Measurements from ENCODE around the gene LRMDA.
"Not testable (repeated sequence)": the region's sequence is repeated elsewhere in the genome, so short reads cannot be mapped to it uniquely, and the experiment has no call there.

Gene LRMDA

DNA sequence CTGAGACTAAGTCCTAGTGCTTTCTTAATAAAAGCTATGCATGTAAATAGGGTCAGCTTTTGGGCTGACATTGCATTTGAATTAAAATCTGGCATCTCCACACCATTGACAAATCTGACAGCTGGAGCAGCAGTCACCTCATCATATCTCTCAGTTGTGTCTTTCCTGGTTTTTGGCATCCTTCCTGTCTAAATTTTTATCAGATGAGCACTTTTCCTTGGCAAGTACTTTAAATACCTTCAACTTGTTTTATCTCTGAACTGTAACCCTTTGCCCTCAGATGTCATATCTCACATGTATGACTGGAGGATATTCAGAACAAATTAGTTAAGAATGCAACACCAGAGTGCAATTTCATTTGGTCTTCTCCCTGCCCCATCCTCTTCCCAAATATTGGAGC lies 1066.2 kb downstream of the LRMDA start:
- peak; percentile 19 for DNase-seq (ENCODE audit: low read depth)

DNA sequence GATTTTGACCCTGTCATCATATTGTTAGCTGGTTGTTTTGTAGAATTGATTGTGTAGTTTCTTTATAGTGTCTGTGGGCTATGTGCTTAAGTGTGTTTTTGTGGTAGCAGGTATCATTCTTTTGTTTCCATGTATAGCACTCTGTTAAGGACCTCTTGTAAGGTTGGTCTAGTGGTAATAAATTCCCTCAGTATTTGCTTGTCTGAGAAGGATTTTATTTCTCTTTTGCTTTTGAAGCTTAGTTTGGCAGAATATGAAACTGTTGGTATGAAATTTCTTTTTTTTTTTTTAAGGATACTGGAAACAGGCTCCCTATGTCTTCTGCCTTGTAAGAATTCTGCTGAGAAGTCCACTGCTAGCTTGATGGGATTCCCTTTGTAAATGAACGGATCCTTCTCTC lies 1073.4 kb downstream of the LRMDA start:
- no peak for DNase-seq (ENCODE audit: low read depth)

DNA sequence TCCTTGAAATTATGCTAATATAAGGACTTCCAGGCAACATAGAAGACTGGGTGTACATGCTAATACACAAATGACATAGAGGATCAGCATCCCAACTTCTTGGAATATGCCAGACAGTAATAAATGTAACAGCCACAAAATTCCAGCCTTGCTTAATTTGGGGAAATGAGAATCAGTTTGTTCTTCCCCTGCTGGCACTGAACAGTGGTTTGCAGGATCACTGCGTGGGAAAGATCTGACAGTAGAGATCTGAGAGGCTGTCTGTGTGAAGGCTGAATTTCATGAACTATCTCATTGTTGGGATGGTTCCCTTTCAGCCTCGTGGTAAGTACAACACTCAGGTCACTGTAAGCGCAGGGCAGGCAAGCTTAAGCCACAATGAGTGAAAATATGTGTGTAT lies 1078.0 kb downstream of the LRMDA start:
- peak; percentile 72 for DNase-seq (ENCODE audit: low read depth)

DNA sequence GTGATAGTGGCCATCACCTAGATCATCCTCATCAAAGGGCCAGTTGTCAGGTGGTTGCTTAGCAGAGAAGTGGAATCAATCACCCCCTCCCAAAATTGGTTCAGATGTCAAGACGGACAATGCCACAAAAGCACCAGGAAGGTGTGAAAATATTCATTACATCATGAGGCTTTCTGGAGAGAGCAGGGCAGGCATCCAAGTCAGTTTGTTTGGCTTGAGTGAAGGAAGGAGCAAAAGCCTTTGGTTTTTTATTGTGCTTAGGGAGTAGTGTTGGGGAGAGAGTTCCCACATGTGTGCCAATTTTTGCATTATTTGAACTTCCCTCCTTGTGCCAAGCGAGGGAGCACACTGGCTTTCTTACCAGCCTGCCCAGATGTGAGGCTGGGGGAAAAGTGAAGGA lies 1082.9 kb downstream of the LRMDA start:
- no peak for DNase-seq (ENCODE audit: low read depth)

DNA sequence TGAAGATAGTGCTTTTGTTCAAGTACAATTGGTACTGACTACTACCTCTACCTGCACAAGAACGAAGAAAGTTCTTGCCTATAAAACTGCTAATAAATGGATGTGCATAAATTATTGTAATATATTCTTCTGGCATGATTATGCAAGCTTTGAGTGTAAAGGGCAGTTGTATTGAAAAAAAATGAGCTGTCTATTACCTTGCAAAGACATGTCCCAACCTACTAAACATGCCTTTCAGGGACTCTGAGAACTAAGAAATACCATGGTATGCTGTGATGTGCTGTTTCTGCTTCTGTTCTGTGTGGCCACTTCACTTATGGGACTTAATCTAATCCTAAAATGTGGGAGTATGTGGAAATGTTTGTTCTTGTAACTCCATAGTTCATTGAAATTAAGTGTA lies 1083.4 kb downstream of the LRMDA start:
- no peak for DNase-seq (ENCODE audit: low read depth)

DNA sequence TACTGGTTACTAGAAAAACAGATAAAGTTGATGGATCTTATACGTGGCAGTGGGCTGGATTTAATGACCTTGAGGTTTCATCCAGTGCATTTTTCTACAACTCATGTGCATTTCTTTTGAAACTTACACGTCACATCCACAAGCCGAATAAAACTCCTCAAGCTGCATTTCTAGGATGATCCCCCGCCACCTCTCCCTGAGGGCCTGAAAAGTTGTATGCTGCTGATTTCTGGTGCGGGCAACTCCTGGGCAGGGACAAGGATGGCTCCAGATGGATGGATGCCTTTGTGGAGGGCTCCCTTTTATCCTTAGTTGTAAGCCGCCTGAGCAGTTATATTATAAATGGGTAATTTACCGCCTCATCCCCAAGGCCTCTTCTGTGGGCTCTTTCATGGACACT lies 1091.1 kb downstream of the LRMDA start:
- DNase-seq (ENCODE audit: low read depth) = no peak

DNA sequence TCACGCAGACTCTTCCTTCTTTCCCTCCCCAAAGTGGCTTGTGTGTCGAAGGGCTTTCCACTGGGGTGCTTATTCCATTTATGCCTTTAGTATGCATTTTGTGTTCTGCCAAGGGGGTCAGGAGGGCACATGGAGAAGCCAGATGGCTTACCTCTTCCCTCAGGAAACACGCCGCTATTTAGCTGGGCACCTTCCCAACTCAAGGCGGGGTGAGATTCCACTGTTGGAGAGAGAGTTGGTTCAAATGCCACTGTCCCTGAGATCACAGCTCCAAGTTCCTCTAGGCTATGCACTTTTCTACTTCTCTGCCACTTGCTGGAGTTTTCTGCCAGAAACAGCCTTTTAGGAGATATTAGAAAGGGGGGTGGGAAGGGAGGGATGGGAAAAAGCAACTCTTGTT lies 1091.8 kb downstream of the LRMDA start:
- no peak for DNase-seq (ENCODE audit: low read depth)

DNA sequence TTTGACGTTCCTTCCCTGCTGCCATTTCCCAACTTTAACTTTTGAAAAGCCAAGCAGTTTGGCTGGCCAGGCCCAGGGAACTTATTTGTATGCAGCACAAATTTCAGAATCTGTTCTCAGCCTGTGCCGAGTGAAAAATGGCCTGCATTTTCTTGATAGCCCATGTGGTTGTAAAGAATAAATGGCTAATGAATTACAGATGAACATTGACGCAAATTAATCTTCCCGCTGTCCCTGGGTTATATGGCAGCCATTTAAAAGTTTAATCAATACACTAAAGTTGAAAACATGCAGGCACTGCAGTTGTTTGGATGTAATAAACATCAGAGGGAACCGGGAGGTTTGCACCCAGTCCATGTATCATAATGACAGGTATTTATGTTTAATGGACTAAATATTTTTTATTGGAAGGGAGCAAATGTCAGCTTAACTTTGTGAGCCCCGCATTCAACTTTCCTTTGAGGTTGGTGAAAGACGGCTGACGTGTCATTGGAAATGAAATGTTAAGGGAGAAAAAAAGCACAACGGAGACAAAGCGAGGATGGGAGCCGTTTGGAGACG lies 1092.4 kb downstream of the LRMDA start:
- DNase-seq (ENCODE audit: low read depth) = no peak

DNA sequence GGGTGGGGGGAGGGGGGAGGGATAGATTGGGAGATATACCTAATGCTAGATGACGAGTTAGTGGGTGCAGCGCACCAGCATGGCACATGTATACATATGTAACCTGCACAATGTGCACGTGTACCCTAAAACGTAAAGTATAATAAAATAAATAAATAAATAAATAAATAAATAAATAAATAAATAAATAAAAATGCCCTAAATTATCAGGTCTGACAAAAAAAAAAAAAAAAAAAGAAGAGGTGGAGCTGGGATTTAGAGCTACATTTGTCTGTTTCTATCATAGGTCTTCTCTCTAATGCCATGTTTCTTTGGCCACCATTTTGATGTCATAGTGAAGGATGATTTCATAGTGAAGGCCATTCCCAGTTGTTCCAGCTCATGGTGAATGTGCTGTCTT lies 1095.4 kb downstream of the LRMDA start:
- DNase-seq (ENCODE audit: low read depth) = not testable (repeated sequence)

DNA sequence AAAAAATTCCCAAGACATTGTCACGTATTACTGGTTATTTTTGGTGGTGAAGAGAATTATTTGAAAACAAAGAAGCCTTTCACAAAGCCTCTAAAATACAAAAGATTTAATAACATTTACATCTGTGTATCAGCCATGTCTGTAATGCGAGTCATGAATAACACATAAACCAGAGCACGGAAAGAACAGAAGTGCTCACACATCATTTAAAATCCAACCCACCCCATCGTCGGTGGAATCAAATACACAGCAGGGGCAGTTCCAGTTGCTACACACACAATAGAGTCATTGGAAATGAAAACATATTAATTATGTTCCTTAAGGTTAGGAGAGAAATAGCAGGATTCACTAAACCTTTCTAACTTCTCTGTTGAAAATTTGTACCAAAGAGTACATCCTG lies 1108.9 kb downstream of the LRMDA start:
- DNase-seq (ENCODE audit: low read depth) = no peak

DNA sequence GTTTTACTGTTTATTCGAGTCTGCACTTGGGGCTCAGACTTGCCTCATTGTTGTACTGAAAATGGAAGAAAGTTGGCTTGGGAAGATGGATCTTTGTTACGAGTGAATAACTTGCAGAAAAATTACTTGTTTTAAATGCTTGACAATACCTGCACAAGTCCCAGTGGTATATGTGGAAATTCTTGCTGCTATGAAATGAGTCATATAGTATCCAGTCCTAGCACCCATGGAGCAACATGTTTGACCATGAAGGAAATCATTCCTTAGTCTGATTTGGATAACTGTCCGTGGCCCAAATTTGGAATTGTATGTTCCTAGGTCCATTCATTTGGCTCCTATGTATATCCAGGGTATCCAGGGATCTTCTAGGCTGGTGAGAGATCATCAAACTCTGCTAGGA lies 1109.4 kb downstream of the LRMDA start:
- DNase-seq (ENCODE audit: low read depth) = no peak

DNA sequence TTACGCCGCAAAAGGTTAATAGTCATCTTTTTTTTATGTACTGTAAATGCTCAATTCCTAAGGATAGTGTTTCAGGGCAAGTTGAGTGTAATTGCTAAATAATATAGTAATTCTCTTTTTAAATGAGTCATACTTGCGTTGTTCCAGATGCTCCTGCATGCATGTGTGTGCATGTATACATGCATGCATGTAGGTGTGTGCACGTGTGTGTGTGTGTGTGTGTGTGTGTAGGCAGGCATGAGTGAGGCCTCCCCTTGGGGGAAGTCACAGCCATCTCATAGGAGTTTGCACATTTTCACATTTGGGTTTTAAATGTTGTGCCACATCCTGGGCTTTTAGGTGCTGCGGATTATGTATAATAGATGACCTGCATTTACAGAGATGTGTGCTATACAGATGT lies 1110.4 kb downstream of the LRMDA start:
- no peak for DNase-seq (ENCODE audit: low read depth)

DNA sequence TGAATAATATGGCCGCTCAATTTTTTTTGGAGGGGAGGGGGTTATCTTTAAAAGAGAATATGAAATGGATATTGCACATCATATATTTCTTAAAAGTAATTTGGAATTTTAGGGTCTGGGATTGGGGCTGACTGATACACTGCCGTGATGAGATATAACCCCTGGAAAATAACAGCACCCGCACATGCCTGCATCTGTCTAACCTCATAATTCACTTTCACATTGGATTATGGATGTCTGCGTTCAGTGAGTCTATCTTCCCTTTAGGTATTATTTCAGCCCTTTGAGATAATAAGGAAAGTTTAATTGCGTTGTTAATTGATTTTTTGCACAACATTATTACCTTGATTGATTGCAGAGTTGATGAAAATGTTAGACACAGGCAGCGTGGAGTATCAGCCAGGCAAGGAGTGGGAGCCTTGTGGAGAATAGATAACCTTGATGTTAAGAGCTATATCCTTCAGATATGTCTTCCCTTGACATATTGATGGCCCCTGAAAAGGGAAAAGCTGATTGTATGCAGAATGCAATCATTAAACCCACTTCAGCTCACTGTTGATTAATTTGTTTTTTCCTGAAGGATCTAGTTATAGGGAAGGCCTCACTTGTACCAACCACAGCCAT lies 1111.0 kb downstream of the LRMDA start:
- DNase-seq (ENCODE audit: low read depth) = no peak

DNA sequence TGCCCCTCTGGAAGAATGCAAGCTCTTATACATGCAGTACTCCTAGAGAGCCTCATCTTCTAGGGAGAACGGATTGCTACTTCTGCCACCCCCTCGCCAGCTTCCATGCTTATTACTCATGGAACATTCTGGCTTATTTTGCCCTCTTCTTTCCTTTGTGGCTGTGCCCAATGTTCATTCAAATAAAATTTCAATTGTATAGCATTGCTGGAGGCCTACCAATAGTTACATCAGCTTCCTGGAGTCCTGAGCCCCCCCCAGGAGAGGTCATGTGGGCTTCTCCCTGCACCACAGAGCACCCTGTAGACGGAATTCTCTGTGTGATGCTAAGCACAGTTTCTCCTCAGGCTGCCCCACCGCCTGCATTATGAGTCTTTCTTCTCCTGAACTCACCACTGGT lies 1112.2 kb downstream of the LRMDA start:
- DNase-seq (ENCODE audit: low read depth) = peak; percentile 41

DNA sequence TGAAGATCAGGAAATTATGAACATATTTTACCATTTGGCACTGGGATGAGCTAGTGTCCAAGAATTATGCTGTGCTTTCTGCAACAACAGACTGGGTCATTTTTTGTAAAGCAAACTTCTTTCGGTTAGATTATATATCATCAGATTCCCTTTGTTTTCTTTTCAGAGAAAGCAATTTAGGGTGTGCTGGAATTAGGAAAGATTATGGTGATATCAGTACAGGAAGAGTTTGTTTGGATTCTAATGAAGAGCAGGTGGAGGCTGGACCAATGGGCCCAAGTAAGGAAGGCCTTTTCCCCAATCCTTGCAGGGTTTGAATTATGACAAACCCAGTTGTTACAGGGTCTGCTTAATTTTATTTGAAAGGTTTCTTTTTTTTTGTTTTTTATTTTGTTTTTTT lies 1113.4 kb downstream of the LRMDA start:
- DNase-seq (ENCODE audit: low read depth) = no peak

DNA sequence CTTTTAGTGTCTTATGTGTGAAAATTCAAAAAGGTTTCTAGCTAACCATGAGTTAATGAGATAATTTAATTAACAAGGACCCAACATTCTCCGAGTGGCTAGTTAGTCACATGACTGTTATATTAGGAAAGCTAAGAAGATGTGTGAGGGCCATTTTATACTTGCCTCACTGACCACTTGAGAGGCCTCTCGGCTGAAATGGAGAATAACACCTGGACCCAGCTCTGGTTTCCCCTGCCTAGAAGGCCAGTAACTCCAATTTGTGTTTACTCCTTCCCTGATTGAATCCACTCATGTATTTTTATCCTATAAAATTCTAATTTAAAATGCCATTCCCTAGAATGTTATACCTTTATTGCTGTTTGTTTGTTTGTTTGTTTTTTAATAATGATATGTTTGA lies 1115.0 kb downstream of the LRMDA start:
- no peak for DNase-seq (ENCODE audit: low read depth)

DNA sequence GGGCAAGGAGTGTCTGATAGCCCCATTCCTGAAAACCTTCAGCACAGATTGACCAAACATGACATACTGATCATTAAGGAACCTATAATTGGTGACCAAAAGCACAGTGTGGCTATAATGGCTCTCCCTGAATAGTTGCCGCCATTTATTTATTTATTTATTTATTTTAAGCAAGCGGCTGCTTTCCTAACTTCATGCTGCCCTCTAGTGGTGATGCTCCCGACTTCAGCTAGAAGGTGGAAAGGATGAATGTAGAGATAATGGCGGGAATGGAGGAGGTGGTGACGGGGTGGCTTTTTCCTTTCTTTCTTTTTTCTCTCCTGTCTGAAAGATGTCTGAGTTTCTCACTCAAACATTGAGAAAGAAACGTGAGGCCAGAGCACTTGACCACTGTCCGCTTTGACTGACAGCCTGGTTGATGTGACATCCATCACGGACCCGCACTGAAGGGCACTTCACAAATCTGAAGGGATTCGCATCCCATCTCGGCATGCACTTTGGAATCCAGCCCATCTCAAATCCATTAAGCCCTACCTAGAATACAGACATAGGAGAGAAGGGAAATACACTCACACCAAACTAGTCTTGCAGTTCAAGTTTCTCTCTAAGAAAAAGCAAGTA lies 1116.0 kb downstream of the LRMDA start:
- DNase-seq (ENCODE audit: low read depth) = peak; percentile 80

DNA sequence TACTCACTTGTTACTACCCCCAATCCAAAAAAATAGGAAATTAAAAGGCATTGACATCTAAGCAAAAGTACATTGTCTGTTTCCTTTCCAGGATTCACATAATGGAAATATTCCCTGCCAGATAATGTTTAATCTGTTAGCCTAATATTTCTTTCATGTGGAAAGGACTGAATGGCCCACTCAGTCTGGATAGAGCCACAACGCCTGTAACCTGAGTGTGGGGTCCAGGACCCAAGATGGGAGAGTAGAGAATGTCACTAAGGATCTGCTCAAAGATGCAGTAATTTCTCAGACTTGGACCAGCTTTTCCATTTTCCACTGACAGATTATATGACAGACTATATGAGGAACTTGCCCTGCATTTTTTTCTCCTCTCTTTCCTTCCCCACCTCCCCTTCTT lies 1117.3 kb downstream of the LRMDA start:
- DNase-seq (ENCODE audit: low read depth) = no peak

DNA sequence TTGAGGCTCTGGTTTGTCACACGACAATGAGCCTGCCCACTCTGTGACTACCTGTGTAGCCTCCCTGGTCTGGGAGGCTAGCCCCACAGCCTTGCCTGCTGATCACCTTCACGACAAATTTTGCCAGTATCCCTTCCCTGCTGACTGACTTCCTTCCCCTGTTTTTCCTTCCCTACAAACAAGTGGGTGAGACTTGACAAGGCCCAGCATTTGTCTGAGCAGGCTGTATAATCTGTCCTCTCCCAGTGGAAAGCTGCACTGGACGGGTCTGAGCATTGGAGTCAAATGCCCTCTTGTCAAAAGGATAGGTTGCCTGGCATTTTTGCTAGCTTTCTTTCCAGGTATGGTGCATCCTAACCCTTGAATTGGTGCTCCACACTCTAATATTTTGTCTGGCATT lies 1117.7 kb downstream of the LRMDA start:
- DNase-seq (ENCODE audit: low read depth) = no peak

DNA sequence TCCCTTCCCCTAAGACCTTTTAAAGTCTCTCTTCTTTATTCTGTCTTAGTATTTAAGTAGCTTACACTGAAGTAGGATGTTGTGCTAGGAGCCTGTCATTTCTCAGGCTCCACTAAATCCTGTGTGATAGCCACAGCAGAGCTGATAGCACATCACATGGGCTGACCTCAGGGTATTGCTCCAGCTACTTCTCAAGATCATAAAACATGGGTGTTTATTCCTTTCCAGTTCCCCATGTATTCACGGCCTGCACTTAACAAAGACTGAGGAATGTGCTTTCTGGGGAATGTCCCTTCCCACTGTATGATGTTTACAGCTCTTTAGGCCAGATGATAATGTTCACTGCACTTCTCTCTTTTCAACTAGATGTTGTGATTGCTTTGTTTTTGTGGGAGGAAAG lies 1119.4 kb downstream of the LRMDA start:
- peak; percentile 83 for DNase-seq (ENCODE audit: low read depth)

DNA sequence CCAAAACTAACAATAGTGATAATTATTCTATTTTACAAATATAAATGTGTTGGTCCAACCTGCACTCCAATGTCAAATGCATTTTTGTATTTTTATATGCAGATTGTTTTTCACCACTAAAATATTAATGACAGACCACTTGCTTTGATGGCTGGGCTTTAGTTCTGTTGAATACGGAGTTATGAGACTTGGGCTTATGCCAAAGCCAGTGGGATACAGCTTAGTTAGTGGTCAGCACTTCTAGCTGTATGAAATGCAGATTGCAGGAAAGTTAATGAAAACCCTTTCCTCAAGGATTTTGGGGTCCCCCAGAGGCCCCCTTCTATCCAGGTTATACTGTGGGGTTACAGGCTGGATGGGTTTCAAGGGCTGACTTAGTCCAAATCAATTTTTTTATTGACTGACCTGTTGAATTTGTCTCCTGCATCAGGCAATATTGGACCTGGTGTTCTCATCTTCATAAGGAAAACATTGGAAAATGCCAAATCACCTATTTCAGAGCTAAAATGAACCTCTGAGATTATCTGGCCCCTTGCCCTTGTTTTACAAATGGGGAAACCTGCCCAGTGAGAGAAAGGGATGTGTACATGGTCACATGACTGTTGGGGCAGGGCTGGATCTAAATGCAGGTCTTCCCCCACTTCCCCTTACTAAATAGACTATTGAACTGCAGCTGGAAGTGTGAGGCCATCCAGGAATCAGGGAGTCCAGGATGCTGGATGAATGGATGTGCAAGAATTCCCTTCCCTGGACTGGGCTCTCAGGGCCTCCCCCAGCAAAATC lies 1120.9 kb downstream of the LRMDA start:
- DNase-seq (ENCODE audit: low read depth) = no peak

DNA sequence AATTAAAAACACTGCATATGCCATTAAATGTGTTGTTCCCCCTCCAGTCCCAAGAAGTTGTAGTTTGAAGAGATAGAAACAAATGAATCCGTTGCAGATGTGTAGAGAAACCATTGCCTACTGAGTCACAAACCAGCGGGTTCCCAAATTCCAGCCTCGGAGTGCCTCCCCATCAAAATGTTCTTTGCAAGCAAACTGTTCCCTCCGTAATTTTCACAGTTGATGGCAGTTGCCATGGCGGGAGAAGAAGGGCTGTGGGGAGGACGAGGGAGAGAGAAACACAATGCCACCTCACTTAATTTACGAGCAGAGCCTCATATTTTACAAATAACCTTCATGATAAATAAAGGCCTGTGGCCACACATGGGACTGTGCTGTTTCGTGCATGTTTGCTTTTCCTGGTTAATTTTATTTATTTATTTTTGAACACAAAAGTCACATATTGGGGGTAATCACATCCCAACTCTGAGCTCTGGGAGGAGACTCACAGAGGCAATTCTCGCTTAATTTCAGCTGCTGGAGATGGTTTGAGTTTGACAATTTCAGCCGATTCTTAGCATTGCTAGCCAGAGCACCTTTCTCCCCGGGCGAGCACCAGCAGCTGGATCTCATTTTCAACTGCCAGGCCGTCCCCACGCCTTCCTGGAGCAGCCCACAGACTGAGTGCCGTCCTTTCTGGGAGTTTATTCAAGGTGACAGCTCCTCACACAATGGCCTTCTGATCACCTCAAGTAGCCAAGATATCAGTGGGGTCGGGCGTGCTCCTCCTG lies 1122.0 kb downstream of the LRMDA start:
- DNase-seq (ENCODE audit: low read depth) = no peak

DNA sequence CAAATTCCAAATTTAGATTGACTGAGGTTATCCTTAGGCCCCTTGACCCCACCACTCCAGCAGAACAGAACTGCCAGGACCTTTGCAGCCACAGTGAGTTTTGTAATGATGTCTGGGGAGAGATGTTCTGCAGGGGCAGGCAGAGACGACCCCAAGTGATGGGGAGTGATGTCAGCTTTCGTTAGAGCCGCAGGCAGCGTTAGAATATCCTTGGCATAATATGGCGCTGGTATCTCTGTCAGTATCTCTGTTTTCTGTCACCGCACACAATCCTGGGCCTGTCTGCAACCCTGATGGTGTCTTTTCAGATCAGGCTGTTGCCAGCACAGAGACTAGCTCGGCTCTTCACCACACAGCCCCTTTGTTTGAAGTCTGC lies 1122.6 kb downstream of the LRMDA start:
- no peak for DNase-seq (ENCODE audit: low read depth)
